Spleen (tissue), 7 donors: ENCODE measurements around the gene USP36.

Source experiments
- POLR2A ChIP-seq, 3 donors: fragments of 450-650 bp; IDR thresholded peaks; one replicate each; pipeline ENCODE4 v1.5.1; 2017; ENCODE audit warnings: antibody characterized with exemption in 3 of 3, mild to moderate bottlenecking in 1 of 3
- TF ChIP-seq, protein P1 (sequence below), 11 experiments: fragments of 200-600 bp in 7 of 11; fragments of 450-650 bp in 4 of 11; sonication (generic) in 4 of 11; IDR thresholded peaks in 8 of 11; conservative IDR thresholded peaks in 3 of 11; 1 replicate in 7 of 11; 2 replicates in 4 of 11; pipeline versions ENCODE4 v1.4.0 to v1.8.0; 2016 to 2021; ENCODE audit warnings: antibody characterized with exemption in 11 of 11, inconsistent platforms in 4 of 11, mild to moderate bottlenecking in 1 of 11
- donor health status: DM: no; HTN: no; CAD: no; lungs with moderate emphysema.
- donor health status: DM: no; HTN: no; CAD: no.
- donor health status: DM: no; HTN: no; CAD: no.

DNA sequence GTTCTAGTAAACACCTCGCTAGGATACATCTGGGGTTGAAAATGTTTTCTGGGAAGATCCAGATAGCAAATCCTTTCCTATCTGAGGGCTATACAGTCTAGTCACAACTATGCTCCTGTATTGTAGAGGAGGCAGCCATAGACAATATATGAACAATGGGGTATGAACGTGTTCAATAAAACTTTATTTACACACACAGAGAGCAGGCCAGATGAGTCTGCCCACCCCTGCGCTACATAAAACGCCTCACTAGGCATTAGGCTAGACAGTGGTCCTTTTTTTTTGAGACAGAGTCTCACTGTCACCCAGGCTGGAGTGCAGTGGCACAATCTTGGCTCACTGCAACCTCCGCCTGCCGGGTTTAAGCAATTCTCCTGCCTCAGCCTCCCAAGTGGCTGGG lies 11.1 kb downstream of the USP36 start:
- TF ChIP-seq, protein P1, sequence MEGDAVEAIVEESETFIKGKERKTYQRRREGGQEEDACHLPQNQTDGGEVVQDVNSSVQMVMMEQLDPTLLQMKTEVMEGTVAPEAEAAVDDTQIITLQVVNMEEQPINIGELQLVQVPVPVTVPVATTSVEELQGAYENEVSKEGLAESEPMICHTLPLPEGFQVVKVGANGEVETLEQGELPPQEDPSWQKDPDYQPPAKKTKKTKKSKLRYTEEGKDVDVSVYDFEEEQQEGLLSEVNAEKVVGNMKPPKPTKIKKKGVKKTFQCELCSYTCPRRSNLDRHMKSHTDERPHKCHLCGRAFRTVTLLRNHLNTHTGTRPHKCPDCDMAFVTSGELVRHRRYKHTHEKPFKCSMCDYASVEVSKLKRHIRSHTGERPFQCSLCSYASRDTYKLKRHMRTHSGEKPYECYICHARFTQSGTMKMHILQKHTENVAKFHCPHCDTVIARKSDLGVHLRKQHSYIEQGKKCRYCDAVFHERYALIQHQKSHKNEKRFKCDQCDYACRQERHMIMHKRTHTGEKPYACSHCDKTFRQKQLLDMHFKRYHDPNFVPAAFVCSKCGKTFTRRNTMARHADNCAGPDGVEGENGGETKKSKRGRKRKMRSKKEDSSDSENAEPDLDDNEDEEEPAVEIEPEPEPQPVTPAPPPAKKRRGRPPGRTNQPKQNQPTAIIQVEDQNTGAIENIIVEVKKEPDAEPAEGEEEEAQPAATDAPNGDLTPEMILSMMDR (IDR thresholded peaks at IDR 0.05 in 8 of 11, conservative IDR thresholded peaks at IDR 0.05 in 3 of 11), result no peak
- TF ChIP-seq POLR2A (IDR thresholded peaks at IDR 0.05), result no peak
